Measurements from ENCODE around the gene SSH2.

DNA sequence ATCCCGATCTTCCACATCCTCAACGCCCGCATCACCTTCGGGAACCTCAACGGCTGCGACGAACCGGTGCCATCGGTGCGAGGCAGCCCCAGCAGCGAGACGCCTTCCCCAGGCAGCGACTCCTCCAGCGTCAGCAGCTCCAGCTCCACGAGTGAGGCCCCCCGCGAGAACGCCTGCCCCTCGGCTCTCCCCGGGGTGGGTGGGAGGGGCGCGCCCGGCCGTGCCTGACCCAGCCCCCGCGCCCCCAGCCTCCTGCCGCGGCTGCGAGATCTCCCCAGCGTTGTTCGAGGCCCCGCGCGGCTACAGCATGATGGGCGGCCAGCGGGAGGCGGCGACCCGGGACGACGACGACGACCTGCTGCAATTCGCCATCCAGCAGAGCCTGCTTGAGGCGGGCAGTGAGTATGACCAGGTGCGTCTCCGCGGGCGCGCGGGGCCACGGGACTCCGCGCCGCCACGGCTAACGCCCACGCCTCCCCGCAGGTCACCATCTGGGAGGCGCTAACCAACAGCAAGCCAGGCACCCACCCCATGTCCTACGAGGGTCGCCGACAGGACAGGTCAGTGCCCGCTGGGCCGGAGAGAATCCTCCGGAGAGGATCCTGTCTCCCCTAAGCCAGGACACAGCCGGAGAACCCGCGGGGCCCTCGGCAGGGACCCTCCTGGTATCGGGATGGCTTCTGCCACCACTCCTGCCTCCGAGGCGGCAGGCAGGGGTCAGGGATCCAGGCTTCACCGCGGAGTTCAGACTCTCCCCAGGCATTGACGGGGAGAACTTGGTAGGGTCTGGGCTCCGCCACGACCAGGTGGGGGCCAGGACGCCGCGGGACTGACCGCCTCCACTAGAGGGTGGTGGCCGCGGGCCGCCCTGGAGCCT, 317.4 kb downstream of the SSH2 start:
- TF ChIP-seq SMC3 (conservative IDR thresholded peaks at IDR 0.05; ENCODE audit: insufficient read depth, low read depth, low read length) (no peak), RFX5 (IDR thresholded peaks at IDR 0.05; ENCODE audit: low read depth, low read length) (no peak), ESRRA (IDR thresholded peaks at IDR 0.05; ENCODE audit: borderline replicate concordance, low read depth) (no peak), ZNF121 (CRISPR knock-in tag; conservative IDR thresholded peaks at IDR 0.05) (no peak), MAZ (CRISPR knock-in tag; conservative IDR thresholded peaks at IDR 0.05 in 1 of 2, IDR thresholded peaks at IDR 0.05 in 1 of 2) (no peak), EZH2 (IDR thresholded peaks at IDR 0.05; ENCODE audit: borderline replicate concordance, low read depth, low read length) (no peak)
- TF ChIP-seq, protein P1, sequence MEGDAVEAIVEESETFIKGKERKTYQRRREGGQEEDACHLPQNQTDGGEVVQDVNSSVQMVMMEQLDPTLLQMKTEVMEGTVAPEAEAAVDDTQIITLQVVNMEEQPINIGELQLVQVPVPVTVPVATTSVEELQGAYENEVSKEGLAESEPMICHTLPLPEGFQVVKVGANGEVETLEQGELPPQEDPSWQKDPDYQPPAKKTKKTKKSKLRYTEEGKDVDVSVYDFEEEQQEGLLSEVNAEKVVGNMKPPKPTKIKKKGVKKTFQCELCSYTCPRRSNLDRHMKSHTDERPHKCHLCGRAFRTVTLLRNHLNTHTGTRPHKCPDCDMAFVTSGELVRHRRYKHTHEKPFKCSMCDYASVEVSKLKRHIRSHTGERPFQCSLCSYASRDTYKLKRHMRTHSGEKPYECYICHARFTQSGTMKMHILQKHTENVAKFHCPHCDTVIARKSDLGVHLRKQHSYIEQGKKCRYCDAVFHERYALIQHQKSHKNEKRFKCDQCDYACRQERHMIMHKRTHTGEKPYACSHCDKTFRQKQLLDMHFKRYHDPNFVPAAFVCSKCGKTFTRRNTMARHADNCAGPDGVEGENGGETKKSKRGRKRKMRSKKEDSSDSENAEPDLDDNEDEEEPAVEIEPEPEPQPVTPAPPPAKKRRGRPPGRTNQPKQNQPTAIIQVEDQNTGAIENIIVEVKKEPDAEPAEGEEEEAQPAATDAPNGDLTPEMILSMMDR (IDR thresholded peaks at IDR 0.05 in 2 of 3, conservative IDR thresholded peaks at IDR 0.05 in 1 of 3; ENCODE audit: insufficient read depth in 2 of 3, low read depth in 1 of 3, low read length in 3 of 3), result no peak
- TF ChIP-seq, protein P2, sequence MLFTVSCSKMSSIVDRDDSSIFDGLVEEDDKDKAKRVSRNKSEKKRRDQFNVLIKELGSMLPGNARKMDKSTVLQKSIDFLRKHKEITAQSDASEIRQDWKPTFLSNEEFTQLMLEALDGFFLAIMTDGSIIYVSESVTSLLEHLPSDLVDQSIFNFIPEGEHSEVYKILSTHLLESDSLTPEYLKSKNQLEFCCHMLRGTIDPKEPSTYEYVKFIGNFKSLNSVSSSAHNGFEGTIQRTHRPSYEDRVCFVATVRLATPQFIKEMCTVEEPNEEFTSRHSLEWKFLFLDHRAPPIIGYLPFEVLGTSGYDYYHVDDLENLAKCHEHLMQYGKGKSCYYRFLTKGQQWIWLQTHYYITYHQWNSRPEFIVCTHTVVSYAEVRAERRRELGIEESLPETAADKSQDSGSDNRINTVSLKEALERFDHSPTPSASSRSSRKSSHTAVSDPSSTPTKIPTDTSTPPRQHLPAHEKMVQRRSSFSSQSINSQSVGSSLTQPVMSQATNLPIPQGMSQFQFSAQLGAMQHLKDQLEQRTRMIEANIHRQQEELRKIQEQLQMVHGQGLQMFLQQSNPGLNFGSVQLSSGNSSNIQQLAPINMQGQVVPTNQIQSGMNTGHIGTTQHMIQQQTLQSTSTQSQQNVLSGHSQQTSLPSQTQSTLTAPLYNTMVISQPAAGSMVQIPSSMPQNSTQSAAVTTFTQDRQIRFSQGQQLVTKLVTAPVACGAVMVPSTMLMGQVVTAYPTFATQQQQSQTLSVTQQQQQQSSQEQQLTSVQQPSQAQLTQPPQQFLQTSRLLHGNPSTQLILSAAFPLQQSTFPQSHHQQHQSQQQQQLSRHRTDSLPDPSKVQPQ (CRISPR knock-in tag; IDR thresholded peaks at IDR 0.05; ENCODE audit: borderline replicate concordance), result no peak
- TF ChIP-seq, protein P3, sequence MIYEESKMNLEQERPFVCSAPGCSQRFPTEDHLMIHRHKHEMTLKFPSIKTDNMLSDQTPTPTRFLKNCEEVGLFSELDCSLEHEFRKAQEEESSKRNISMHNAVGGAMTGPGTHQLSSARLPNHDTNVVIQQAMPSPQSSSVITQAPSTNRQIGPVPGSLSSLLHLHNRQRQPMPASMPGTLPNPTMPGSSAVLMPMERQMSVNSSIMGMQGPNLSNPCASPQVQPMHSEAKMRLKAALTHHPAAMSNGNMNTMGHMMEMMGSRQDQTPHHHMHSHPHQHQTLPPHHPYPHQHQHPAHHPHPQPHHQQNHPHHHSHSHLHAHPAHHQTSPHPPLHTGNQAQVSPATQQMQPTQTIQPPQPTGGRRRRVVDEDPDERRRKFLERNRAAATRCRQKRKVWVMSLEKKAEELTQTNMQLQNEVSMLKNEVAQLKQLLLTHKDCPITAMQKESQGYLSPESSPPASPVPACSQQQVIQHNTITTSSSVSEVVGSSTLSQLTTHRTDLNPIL (CRISPR knock-in tag; IDR thresholded peaks at IDR 0.05), result no peak
